GM10266 (cell line): ENCODE results near the gene TBX1.

Source experiments
- DNase-seq: peaks from one replicate; pipeline ENCODE4 v3.0.0; 2012; ENCODE audit errors: extremely low spot score
- CTCF ChIP-seq: IDR thresholded peaks from 2 replicates; pipeline ENCODE4 v1.5.1; 2012; ENCODE audit warnings: mild to moderate bottlenecking, low read depth; ENCODE audit not compliant: control insufficient read depth, insufficient read depth; ENCODE audit errors: missing control alignments

Gene TBX1

GRCh38 chr22:19766240-19766510 lies 5.6 kb downstream of the TBX1 start:
- TF ChIP-seq CTCF: no peak
- DNase-seq: no peak

GRCh38 chr22:19766511-19767426 lies 6.2 kb downstream of the TBX1 start:
- peak; percentile 67 for DNase-seq
- peak; percentile 8 for TF ChIP-seq CTCF

- no peak for DNase-seq
These were observed 7.1 kb downstream of the TBX1 start for GRCh38 chr22:19767427-19768341.

GRCh38 chr22:19769393-19769715 lies 8.8 kb downstream of the TBX1 start:
- no peak for DNase-seq
- TF ChIP-seq CTCF: no peak

More at GRCh38 chr22:19767427-19768341, 7.1 kb downstream of the TBX1 start:
- TF ChIP-seq CTCF: no peak

- no peak for TF ChIP-seq CTCF
These were observed 10.0 kb downstream of the TBX1 start for GRCh38 chr22:19770349-19771220.

GRCh38 chr22:19772422-19772672 lies 11.8 kb downstream of the TBX1 start:
- no peak for DNase-seq
- TF ChIP-seq CTCF: no peak

More at GRCh38 chr22:19770349-19771220, 10.0 kb downstream of the TBX1 start:
- DNase-seq: no peak
